Spleen (tissue), 7 donors: ENCODE measurements around the gene KLHL22.

Experiments
- POLR2A ChIP-seq, 3 donors: fragments of 450-650 bp; IDR thresholded peaks; one replicate each; pipeline ENCODE4 v1.5.1; 2017; ENCODE audit warnings: antibody characterized with exemption in 3 of 3, mild to moderate bottlenecking in 1 of 3
- POLR2AphosphoS5 ChIP-seq, 3 donors: sonication (generic); formaldehyde crosslinking; IDR thresholded peaks; one replicate each; pipeline ENCODE4 v1.5.1; 2017; ENCODE audit warnings: antibody characterized with exemption in 3 of 3
- TF ChIP-seq, protein P1 (sequence below), 11 experiments: fragments of 200-600 bp in 7 of 11; fragments of 450-650 bp in 4 of 11; sonication (generic) in 4 of 11; IDR thresholded peaks in 8 of 11; conservative IDR thresholded peaks in 3 of 11; 1 replicate in 7 of 11; 2 replicates in 4 of 11; pipeline versions ENCODE4 v1.4.0 to v1.8.0; 2016 to 2021; ENCODE audit warnings: antibody characterized with exemption in 11 of 11, inconsistent platforms in 4 of 11, mild to moderate bottlenecking in 1 of 11
- donor health status: DM: no; HTN: no; CAD: no; lungs with moderate emphysema.
- donor health status: DM: no; HTN: no; CAD: no.
- donor health status: DM: no; HTN: no; CAD: no.

DNA sequence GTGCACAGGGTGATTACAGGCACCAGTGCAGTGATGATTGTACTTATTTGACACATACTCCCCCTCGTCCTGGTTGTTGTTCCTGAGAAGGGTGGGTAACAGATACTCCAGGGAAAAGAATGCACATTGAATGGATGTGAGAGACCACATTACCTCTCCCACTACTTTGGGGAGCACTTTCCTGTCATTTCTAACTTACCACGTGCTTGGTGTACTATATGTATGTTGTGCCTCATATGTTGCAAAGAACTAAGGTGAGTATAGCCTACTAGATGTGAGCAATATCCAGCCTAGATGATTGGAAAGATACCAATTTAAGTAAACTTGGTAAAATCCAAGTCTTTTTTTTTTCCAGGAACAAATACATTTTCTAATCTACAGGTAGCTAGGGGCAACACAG is 43.7 kb downstream of the KLHL22 start:
- TF ChIP-seq, protein P1, sequence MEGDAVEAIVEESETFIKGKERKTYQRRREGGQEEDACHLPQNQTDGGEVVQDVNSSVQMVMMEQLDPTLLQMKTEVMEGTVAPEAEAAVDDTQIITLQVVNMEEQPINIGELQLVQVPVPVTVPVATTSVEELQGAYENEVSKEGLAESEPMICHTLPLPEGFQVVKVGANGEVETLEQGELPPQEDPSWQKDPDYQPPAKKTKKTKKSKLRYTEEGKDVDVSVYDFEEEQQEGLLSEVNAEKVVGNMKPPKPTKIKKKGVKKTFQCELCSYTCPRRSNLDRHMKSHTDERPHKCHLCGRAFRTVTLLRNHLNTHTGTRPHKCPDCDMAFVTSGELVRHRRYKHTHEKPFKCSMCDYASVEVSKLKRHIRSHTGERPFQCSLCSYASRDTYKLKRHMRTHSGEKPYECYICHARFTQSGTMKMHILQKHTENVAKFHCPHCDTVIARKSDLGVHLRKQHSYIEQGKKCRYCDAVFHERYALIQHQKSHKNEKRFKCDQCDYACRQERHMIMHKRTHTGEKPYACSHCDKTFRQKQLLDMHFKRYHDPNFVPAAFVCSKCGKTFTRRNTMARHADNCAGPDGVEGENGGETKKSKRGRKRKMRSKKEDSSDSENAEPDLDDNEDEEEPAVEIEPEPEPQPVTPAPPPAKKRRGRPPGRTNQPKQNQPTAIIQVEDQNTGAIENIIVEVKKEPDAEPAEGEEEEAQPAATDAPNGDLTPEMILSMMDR (IDR thresholded peaks at IDR 0.05 in 8 of 11, conservative IDR thresholded peaks at IDR 0.05 in 3 of 11): no peak
- TF ChIP-seq POLR2A (IDR thresholded peaks at IDR 0.05): no peak
- no peak for TF ChIP-seq POLR2AphosphoS5 (IDR thresholded peaks at IDR 0.05)
